H9 (cell line): ENCODE data around the gene PLCXD3. TPM values are rescaled to one million over a fixed set of nuclear protein-coding genes. Genes with fewer than 3 reads are reported as not detected.

Experiments
- DNase-seq: peaks from one replicate; pipeline ENCODE4 v3.0.0-alpha.2; 2017
- H2AFZ ChIP-seq: one replicate; pipeline ENCODE4 v1.6.1; 2013; ENCODE audit warnings: mild to moderate bottlenecking, low read length, control low read depth, moderate library complexity
- H2AK5ac ChIP-seq: 2 replicates; pipeline ENCODE4 v1.6.1; 2013; ENCODE audit warnings: low read length, control low read depth, mixed read lengths; ENCODE audit not compliant: insufficient read length
- H2BK120ac ChIP-seq: one replicate; pipeline ENCODE4 v1.6.1; 2013; ENCODE audit warnings: low read depth, mild to moderate bottlenecking, low read length, control low read depth, inconsistent platforms; ENCODE audit not compliant: poor library complexity, severe bottlenecking
- H2BK12ac ChIP-seq: 2 replicates; pipeline ENCODE4 v1.6.1; 2013; ENCODE audit warnings: low read length, control low read depth, mixed read lengths, low read depth; ENCODE audit not compliant: insufficient read length
- H2BK15ac ChIP-seq: 2 replicates; pipeline ENCODE4 v1.6.1; 2013; ENCODE audit warnings: low read depth, low read length, control low read depth
- H2BK20ac ChIP-seq: one replicate; pipeline ENCODE4 v1.6.1; 2013; ENCODE audit warnings: low read depth, mild to moderate bottlenecking, low read length, control low read depth, inconsistent platforms; ENCODE audit not compliant: poor library complexity, severe bottlenecking
- H2BK5ac ChIP-seq: 2 replicates; pipeline ENCODE4 v1.6.1; 2013; ENCODE audit warnings: low read length, control low read depth, mixed read lengths; ENCODE audit not compliant: insufficient read length
- H3K14ac ChIP-seq: 2 replicates; pipeline ENCODE4 v1.6.1; 2013; ENCODE audit warnings: low read length, control low read depth; ENCODE audit not compliant: insufficient read depth
- H3K18ac ChIP-seq: 2 replicates; pipeline ENCODE4 v1.6.1; 2013; ENCODE audit warnings: low read depth, mild to moderate bottlenecking, mixed read lengths, low read length, control low read depth; ENCODE audit not compliant: insufficient read length
- H3K23ac ChIP-seq: 2 replicates; pipeline ENCODE4 v1.6.1; 2013; ENCODE audit warnings: low read length, control low read depth, mixed read lengths, low read depth; ENCODE audit not compliant: insufficient read length
- H3K23me2 ChIP-seq: 2 replicates; pipeline ENCODE4 v1.6.1; 2013; ENCODE audit warnings: low read depth, mild to moderate bottlenecking, mixed read lengths, low read length, control low read depth; ENCODE audit not compliant: insufficient read length, poor library complexity, severe bottlenecking
- H3K27ac ChIP-seq: 2 replicates; pipeline ENCODE4 v1.5.1; 2013; ENCODE audit warnings: low read length, control low read depth, mixed read lengths, low read depth; ENCODE audit not compliant: insufficient read length
- H3K27me3 ChIP-seq: 2 replicates; pipeline ENCODE4 v1.6.1; 2013; ENCODE audit warnings: low read length, control low read depth, inconsistent platforms; ENCODE audit not compliant: insufficient read depth
- H3K4ac ChIP-seq: 2 replicates; pipeline ENCODE4 v1.6.1; 2013; ENCODE audit warnings: low read depth, mild to moderate bottlenecking, control low read depth, inconsistent platforms, low read length, moderate library complexity
- H3K4me1 ChIP-seq: 2 replicates; pipeline ENCODE4 v1.6.1; 2013; ENCODE audit warnings: low read length, control low read depth, inconsistent platforms; ENCODE audit not compliant: insufficient read depth
- H3K4me2 ChIP-seq: 2 replicates; pipeline ENCODE4 v1.6.1; 2013; ENCODE audit warnings: low read length, control low read depth, mixed read lengths; ENCODE audit not compliant: insufficient read length, insufficient read depth
- H3K56ac ChIP-seq: 2 replicates; pipeline ENCODE4 v1.6.1; 2013; ENCODE audit warnings: low read depth, mild to moderate bottlenecking, mixed read lengths, low read length, control low read depth; ENCODE audit not compliant: insufficient read length
- H3K79me1 ChIP-seq: 2 replicates; pipeline ENCODE4 v1.6.1; 2013; ENCODE audit warnings: low read depth, mild to moderate bottlenecking, moderate library complexity, low read length, control low read depth, inconsistent platforms; ENCODE audit not compliant: insufficient read depth, poor library complexity, severe bottlenecking
- H3K79me2 ChIP-seq: 2 replicates; pipeline ENCODE4 v1.6.1; 2013; ENCODE audit warnings: low read length, control low read depth, inconsistent platforms; ENCODE audit not compliant: insufficient read depth
- H3K9ac ChIP-seq: 2 replicates; pipeline ENCODE4 v1.6.1; 2013; ENCODE audit warnings: low read length, control low read depth, mixed read lengths; ENCODE audit not compliant: insufficient read length; ENCODE audit errors: extremely low read depth
- H3K9me3 ChIP-seq: one replicate; pipeline ENCODE4 v1.6.1; 2013; ENCODE audit warnings: low read depth, low read length, inconsistent platforms; ENCODE audit not compliant: control insufficient read depth
- H3T11ph ChIP-seq: one replicate; pipeline ENCODE4 v1.6.1; 2013; ENCODE audit warnings: mild to moderate bottlenecking, low read length, control low read depth, inconsistent platforms
- H4K20me1 ChIP-seq: one replicate; pipeline ENCODE4 v1.6.1; 2013; ENCODE audit not compliant: control insufficient read depth, insufficient read length, insufficient read depth
- H4K5ac ChIP-seq: 2 replicates; pipeline ENCODE4 v1.6.1; 2013; ENCODE audit warnings: low read depth, mild to moderate bottlenecking, mixed read lengths, low read length, control low read depth; ENCODE audit not compliant: insufficient read length
- H4K8ac ChIP-seq: replicated peaks from 2 replicates; pipeline ENCODE4 v1.6.1; 2013; ENCODE audit warnings: low read length, control low read depth, mixed read lengths, low read depth; ENCODE audit not compliant: insufficient read length
- H4K91ac ChIP-seq: 2 replicates; pipeline ENCODE4 v1.6.1; 2013; ENCODE audit warnings: low read depth, mild to moderate bottlenecking, moderate library complexity, mixed read lengths, low read length, control low read depth; ENCODE audit not compliant: insufficient read length
- H3K27ac Mint-ChIP-seq, 3 experiments: 2 replicates in 2 of 3; 3 replicates in 1 of 3; pipeline ENCODE4 v1.8.0; 2020 to 2021; ENCODE audit warnings: mixed read lengths in 3 of 3, mild to moderate bottlenecking in 1 of 3, moderate library complexity in 1 of 3
- H3K27me3 Mint-ChIP-seq: 2 replicates; pipeline ENCODE4 v1.8.0; 2021; ENCODE audit warnings: low read depth, mild to moderate bottlenecking, moderate library complexity, mixed read lengths
- H3K36me3 Mint-ChIP-seq, 3 experiments: 2 replicates in 2 of 3; 3 replicates in 1 of 3; pipeline ENCODE4 v1.8.0; 2020 to 2021; ENCODE audit warnings: low read depth in 3 of 3, mixed read lengths in 3 of 3; ENCODE audit not compliant: insufficient read depth in 1 of 3
- H3K4me1 Mint-ChIP-seq, 2 experiments: 2 replicates each; pipeline ENCODE4 v1.8.0; 2020; ENCODE audit warnings: mixed read lengths in 2 of 2
- H3K4me3 Mint-ChIP-seq, 2 experiments: 2 replicates in 1 of 2; 3 replicates in 1 of 2; pipeline ENCODE4 v1.8.0; 2020 to 2021; ENCODE audit warnings: mild to moderate bottlenecking in 2 of 2, mixed read lengths in 2 of 2, moderate library complexity in 1 of 2
- H3K9me3 Mint-ChIP-seq, 2 experiments: 2 replicates in 1 of 2; 3 replicates in 1 of 2; pipeline ENCODE4 v1.8.0; 2020; ENCODE audit warnings: mild to moderate bottlenecking in 2 of 2, mixed read lengths in 2 of 2, moderate library complexity in 1 of 2
- WGBS: extraction: QIAGEN DNeasy Blood & Tissue Kit; methylation state at CpG from one replicate; pipeline ENCODE4 v1.1.7; 2013; ENCODE audit warnings: missing lambda C conversion rate, low lambda C conversion rate, mixed read lengths; ENCODE audit not compliant: insufficient read length; ENCODE audit errors: extremely low coverage; 5-methylcytosine and 5-hydroxymethylcytosine counted together
- total RNA-seq: library from RNA; stranded (reverse); gene quantifications from 2 replicates; pipeline ENCODE4 v1.2.1, GENCODE V29; 2021
- TF ChIP-seq, protein P1 (sequence below): fragments of 200-600 bp; sonication (generic); conservative IDR thresholded peaks from 3 replicates; pipeline ENCODE4 v1.8.0; 2021; ENCODE audit warnings: antibody characterized with exemption, mild to moderate bottlenecking

The PLCXD3 gene
- total RNA-seq, 1 experiment from 2014 or later, result not detected

DNA sequence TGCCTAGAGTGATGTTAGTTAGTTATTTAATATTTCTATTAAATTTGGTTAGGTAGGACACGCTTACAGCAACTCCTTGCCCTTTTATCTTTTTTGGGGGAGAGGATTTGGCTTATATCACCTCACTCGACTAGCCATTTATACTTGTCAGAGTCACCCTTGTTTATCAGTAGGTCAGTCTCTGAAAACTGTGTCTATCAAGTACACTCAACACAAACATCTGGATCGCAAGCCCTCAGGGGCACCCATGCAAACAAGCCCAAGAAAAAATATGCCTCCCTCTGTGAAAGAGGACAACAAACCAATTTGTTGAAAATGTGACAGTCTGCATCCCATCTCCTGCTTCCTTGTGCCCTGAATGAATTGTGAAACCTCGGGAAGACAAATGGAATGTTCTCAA, 139.9 kb downstream of the PLCXD3 start:
- no peak overlapping the region for H3K4me3 Mint-ChIP-seq
- H3K9me3 Mint-ChIP-seq, result no peaks in the 10 kb centered on the region

More for the DNA sequence above, 139.9 kb downstream of the PLCXD3 start:
- Histone ChIP-seq H2BK120ac (no peak overlapping the region), H3K18ac (no peak overlapping the region), H3K79me2 (no peaks in the 10 kb centered on the region), H2BK5ac (no peak overlapping the region), H3K4ac (no peak overlapping the region), H3K23me2 (no peaks in the 10 kb centered on the region), H3K56ac (no peak overlapping the region), H3K23ac (no peak overlapping the region), H4K8ac (no peak overlapping the region), H3K79me1 (no peaks in the 10 kb centered on the region), H2AFZ (no peak overlapping the region), H3K27me3 (no peaks in the 10 kb centered on the region), H4K20me1 (no peaks in the 10 kb centered on the region), H2BK15ac (no peak overlapping the region), H4K91ac (no peak overlapping the region), H2BK20ac (no peak overlapping the region), H3K27ac (no peak overlapping the region), H4K5ac (no peak overlapping the region), H3T11ph (no peak overlapping the region), H3K4me2 (no peak overlapping the region), H3K14ac (no peak overlapping the region), H3K9me3 (no peaks in the 10 kb centered on the region), H3K9ac (no peak overlapping the region), H3K4me1 (no peaks in the 10 kb centered on the region), H2BK12ac (no peak overlapping the region), H2AK5ac (no peak overlapping the region)
- no peak overlapping the region for H3K27ac Mint-ChIP-seq
- DNase-seq, result no peak
- H3K4me1 Mint-ChIP-seq, result no peaks in the 10 kb centered on the region
- no peaks in the 10 kb centered on the region for H3K36me3 Mint-ChIP-seq
- WGBS, result no CpG with 5 or more reads among the region's 4 CpGs
- TF ChIP-seq, protein P1, sequence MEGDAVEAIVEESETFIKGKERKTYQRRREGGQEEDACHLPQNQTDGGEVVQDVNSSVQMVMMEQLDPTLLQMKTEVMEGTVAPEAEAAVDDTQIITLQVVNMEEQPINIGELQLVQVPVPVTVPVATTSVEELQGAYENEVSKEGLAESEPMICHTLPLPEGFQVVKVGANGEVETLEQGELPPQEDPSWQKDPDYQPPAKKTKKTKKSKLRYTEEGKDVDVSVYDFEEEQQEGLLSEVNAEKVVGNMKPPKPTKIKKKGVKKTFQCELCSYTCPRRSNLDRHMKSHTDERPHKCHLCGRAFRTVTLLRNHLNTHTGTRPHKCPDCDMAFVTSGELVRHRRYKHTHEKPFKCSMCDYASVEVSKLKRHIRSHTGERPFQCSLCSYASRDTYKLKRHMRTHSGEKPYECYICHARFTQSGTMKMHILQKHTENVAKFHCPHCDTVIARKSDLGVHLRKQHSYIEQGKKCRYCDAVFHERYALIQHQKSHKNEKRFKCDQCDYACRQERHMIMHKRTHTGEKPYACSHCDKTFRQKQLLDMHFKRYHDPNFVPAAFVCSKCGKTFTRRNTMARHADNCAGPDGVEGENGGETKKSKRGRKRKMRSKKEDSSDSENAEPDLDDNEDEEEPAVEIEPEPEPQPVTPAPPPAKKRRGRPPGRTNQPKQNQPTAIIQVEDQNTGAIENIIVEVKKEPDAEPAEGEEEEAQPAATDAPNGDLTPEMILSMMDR, result no peak
- H3K27me3 Mint-ChIP-seq, result no peaks in the 10 kb centered on the region
